Measurements from ENCODE around the gene DDX6. TPM values are rescaled to one million over a fixed set of nuclear protein-coding genes. Genes with fewer than 3 reads are reported as not detected.
"Not testable (repeated sequence)": the region's sequence is repeated elsewhere in the genome, so short reads cannot be mapped to it uniquely, and the experiment has no call there.

The DDX6 gene
- total RNA-seq = 100 to 1,000 TPM; 274 to 279 TPM

- intact Hi-C loops (cut with micrococcal nuclease) = loop anchor here (1.0 to 5.0 kb wide), 3 partner anchors 104 to 227 kb away; partner anchors contain the start of genes CENATAC, RPS25 and TRAPPC4
- Mint-ChIP-seq H3K9me3 (no peaks in the 10 kb centered on the region), H3K27ac (peak within 1 kb of the TSS; percentile 98), H3K36me3 (ENCODE audit: low read depth) (peaks cover 41% of the 10 kb centered on the region), H3K4me1 (ENCODE audit: low read depth) (peaks cover 20% of the 10 kb centered on the region), H3K4me3 (peak within 1 kb of the TSS; percentile 99), H3K27me3 (ENCODE audit: low read depth) (no peaks in the 10 kb centered on the region)
- CTCF ChIA-PET = interaction anchor here (0.6 to 7.7 kb wide), 14 partner anchors 17 to 163 kb away, joined by 3 to 76 read pairs (median 6); partner anchors contain the start of genes BCL9L and CXCR5
- peak; percentile 95 for DNase-seq
Measured at GRCh38 chr11:118791111-118791960, at the start of gene DDX6. Gene DDX6, minus strand, starts transcription at chr11:118791164. Its CDS starts 4,913 bp downstream, at chr11:118786251.

- Mint-ChIP-seq H3K27ac (peak overlapping the region; percentile 46), H3K36me3 (ENCODE audit: low read depth) (no peaks in the 10 kb centered on the region), H3K4me3 (no peak overlapping the region), H3K9me3 (no peaks in the 10 kb centered on the region), H3K27me3 (ENCODE audit: low read depth) (no peaks in the 10 kb centered on the region), H3K4me1 (ENCODE audit: low read depth) (peaks cover 51% of the 10 kb centered on the region)
- CTCF ChIA-PET = no interaction called here
- intact Hi-C loops (cut with micrococcal nuclease) = no loop called here
- DNase-seq = peak; percentile 33
Measured at GRCh38 chr11:118838905-118839553, 48.1 kb upstream of the DDX6 start.

GRCh38 chr11:118837868-118838267, 46.9 kb upstream of the DDX6 start:
- Mint-ChIP-seq H3K9me3 (no peaks in the 10 kb centered on the region), H3K4me1 (ENCODE audit: low read depth) (peaks cover 54% of the 10 kb centered on the region), H3K27ac (no peak overlapping the region), H3K4me3 (no peak overlapping the region), H3K27me3 (ENCODE audit: low read depth) (no peaks in the 10 kb centered on the region), H3K36me3 (ENCODE audit: low read depth) (no peaks in the 10 kb centered on the region)
- CTCF ChIA-PET = interaction anchor here (0.5 kb wide), 1 partner anchor 149 kb away, joined by 3 read pairs; no protein-coding TSS in a partner anchor
- no peak for DNase-seq
- intact Hi-C loops (cut with micrococcal nuclease) = no loop called here

GRCh38 chr11:118834427-118835028, 43.6 kb upstream of the DDX6 start:
- Mint-ChIP-seq H3K4me1 (ENCODE audit: low read depth) (peaks cover 30% of the 10 kb centered on the region), H3K27ac (peak overlapping the region; percentile 63), H3K9me3 (no peaks in the 10 kb centered on the region), H3K27me3 (ENCODE audit: low read depth) (no peaks in the 10 kb centered on the region), H3K4me3 (peak overlapping the region; percentile 10), H3K36me3 (ENCODE audit: low read depth) (no peaks in the 10 kb centered on the region)
- intact Hi-C loops (cut with micrococcal nuclease) = no loop called here
- CTCF ChIA-PET = interaction anchor here (0.9 kb wide), 1 partner anchor 35 kb away, joined by 12 read pairs; no protein-coding TSS in a partner anchor
- DNase-seq = no peak

- intact Hi-C loops (cut with micrococcal nuclease) = no loop called here
- Mint-ChIP-seq H3K9me3 (no peaks in the 10 kb centered on the region), H3K4me3 (no peak overlapping the region), H3K4me1 (ENCODE audit: low read depth) (no peaks in the 10 kb centered on the region), H3K27ac (no peak overlapping the region), H3K36me3 (ENCODE audit: low read depth) (no peaks in the 10 kb centered on the region), H3K27me3 (ENCODE audit: low read depth) (no peaks in the 10 kb centered on the region)
- DNase-seq = no peak
- CTCF ChIA-PET = interaction anchor here (0.6 to 0.9 kb wide), 3 partner anchors 31 to 137 kb away, joined by 3 to 4 read pairs (median 3); no protein-coding TSS in a partner anchor
Measured at GRCh38 chr11:118827118-118827517, 36.2 kb upstream of the DDX6 start.

GRCh38 chr11:118822936-118823510, 32.1 kb upstream of the DDX6 start:
- CTCF ChIA-PET = interaction anchor here (0.7 kb wide), 1 partner anchor 8 kb away, joined by 4 read pairs; no protein-coding TSS in a partner anchor
- not testable (repeated sequence) for H3K27me3 Mint-ChIP-seq (ENCODE audit: low read depth)

GRCh38 chr11:118820412-118821357, 29.7 kb upstream of the DDX6 start:
- H3K27me3 Mint-ChIP-seq (ENCODE audit: low read depth) = no peaks in the 10 kb centered on the region
- no peaks in the 10 kb centered on the region for H3K9me3 Mint-ChIP-seq
- H3K4me3 Mint-ChIP-seq = no peak overlapping the region
- peak overlapping the region; percentile 74 for H3K27ac Mint-ChIP-seq
- intact Hi-C loops (cut with micrococcal nuclease) = loop anchor here (1.0 kb wide), 1 partner anchor 21 kb away; no protein-coding TSS in a partner anchor
- peaks cover 20% of the 10 kb centered on the region for H3K4me1 Mint-ChIP-seq (ENCODE audit: low read depth)
- peak; percentile 50 for DNase-seq
- no peaks in the 10 kb centered on the region for H3K36me3 Mint-ChIP-seq (ENCODE audit: low read depth)
- CTCF ChIA-PET = interaction anchor here (0.7 kb wide), 1 partner anchor 21 kb away, joined by 3 read pairs; no protein-coding TSS in a partner anchor

More at GRCh38 chr11:118822936-118823510, 32.1 kb upstream of the DDX6 start:
- H3K36me3 Mint-ChIP-seq (ENCODE audit: low read depth); intact Hi-C loops (cut with micrococcal nuclease); H3K4me3 Mint-ChIP-seq; H3K9me3 Mint-ChIP-seq; H3K27ac Mint-ChIP-seq; DNase-seq: not testable (repeated sequence)
- H3K4me1 Mint-ChIP-seq (ENCODE audit: low read depth) = peaks cover 20% of the 10 kb centered on the region

GRCh38 chr11:118820025-118820379, 29.0 kb upstream of the DDX6 start:
- H3K27me3 Mint-ChIP-seq (ENCODE audit: low read depth); H3K4me3 Mint-ChIP-seq; H3K27ac Mint-ChIP-seq; H3K36me3 Mint-ChIP-seq (ENCODE audit: low read depth); H3K9me3 Mint-ChIP-seq; DNase-seq; intact Hi-C loops (cut with micrococcal nuclease): not testable (repeated sequence)
- CTCF ChIA-PET = interaction anchor here (1.2 to 1.7 kb wide), 2 partner anchors 12 to 75 kb away, joined by 3 read pairs; no protein-coding TSS in a partner anchor
- peaks cover 20% of the 10 kb centered on the region for H3K4me1 Mint-ChIP-seq (ENCODE audit: low read depth)

GRCh38 chr11:118819334-118820024, 28.5 kb upstream of the DDX6 start:
- Mint-ChIP-seq H3K36me3 (ENCODE audit: low read depth) (no peaks in the 10 kb centered on the region), H3K4me1 (ENCODE audit: low read depth) (peaks cover 20% of the 10 kb centered on the region), H3K4me3 (no peak overlapping the region), H3K27ac (no peak overlapping the region), H3K27me3 (ENCODE audit: low read depth) (no peaks in the 10 kb centered on the region), H3K9me3 (no peaks in the 10 kb centered on the region)
- DNase-seq = no peak
- intact Hi-C loops (cut with micrococcal nuclease) = no loop called here
- CTCF ChIA-PET = interaction anchor here (0.9 to 1.7 kb wide), 3 partner anchors 9 to 76 kb away, joined by 3 read pairs; no protein-coding TSS in a partner anchor

GRCh38 chr11:118818130-118818529, 27.2 kb upstream of the DDX6 start:
- Mint-ChIP-seq H3K4me1 (ENCODE audit: low read depth) (peaks cover 20% of the 10 kb centered on the region), H3K27ac (no peak overlapping the region), H3K9me3 (no peaks in the 10 kb centered on the region), H3K4me3 (no peak overlapping the region), H3K36me3 (ENCODE audit: low read depth) (no peaks in the 10 kb centered on the region), H3K27me3 (ENCODE audit: low read depth) (no peaks in the 10 kb centered on the region)
- intact Hi-C loops (cut with micrococcal nuclease) = no loop called here
- DNase-seq = no peak
- CTCF ChIA-PET = interaction anchor here (1.7 kb wide), 1 partner anchor 11 kb away, joined by 3 read pairs; no protein-coding TSS in a partner anchor
